Gastroesophageal sphincter (tissue), 4 donors: Measurements from ENCODE around the gene HIPK4. TPM values are rescaled to one million over a fixed set of nuclear protein-coding genes. Genes with fewer than 3 reads are reported as not detected.
A peak's percentile ranks its signal among the peaks of the same experiment; 100 is the strongest.

ENCODE experiments used
- ATAC-seq: fragments of 150-250 bp; one replicate; pipeline ENCODE4 v1.9.1; 2016; ENCODE audit warnings: mild to moderate bottlenecking, moderate library complexity
- H3K27ac ChIP-seq, 4 donors: fragments of 200-600 bp; sonication (generic) in 3 of 4; 1 replicate in 3 of 4; 2 replicates in 1 of 4; pipeline ENCODE4 v1.5.1; 2016 to 2019
- H3K27me3 ChIP-seq: fragments of 200-600 bp; sonication (generic); one replicate; pipeline ENCODE4 v1.5.1; 2019
- H3K36me3 ChIP-seq, 2 donors: fragments of 200-600 bp; sonication (generic); one replicate each; pipeline ENCODE4 v1.5.1; 2019; ENCODE audit warnings: control low read depth in 1 of 2
- H3K4me1 ChIP-seq, 3 donors: fragments of 200-600 bp; sonication (generic); 1 replicate in 2 of 3; 2 replicates in 1 of 3; pipeline ENCODE4 v1.5.1; 2016 to 2019; ENCODE audit warnings: control low read depth in 2 of 3
- H3K4me3 ChIP-seq, 2 donors: fragments of 200-600 bp; sonication (generic); one replicate each; pipeline ENCODE4 v1.5.1; 2019; ENCODE audit warnings: mild to moderate bottlenecking in 1 of 2, moderate library complexity in 1 of 2
- H3K9me3 ChIP-seq, 3 donors: fragments of 200-600 bp; sonication (generic); one replicate each; pipeline ENCODE4 v1.5.1; 2017 to 2019; ENCODE audit warnings: control low read depth in 2 of 3
- EP300 ChIP-seq: sonication (generic); formaldehyde crosslinking; IDR thresholded peaks from one replicate; pipeline ENCODE4 v1.6.1; 2017; ENCODE audit warnings: antibody characterized with exemption, mild to moderate bottlenecking
- POLR2A ChIP-seq, 2 donors: fragments of 450-650 bp; IDR thresholded peaks; one replicate each; pipeline ENCODE4 v1.6.1; 2017; ENCODE audit warnings: antibody characterized with exemption in 2 of 2, mild to moderate bottlenecking in 2 of 2, moderate library complexity in 1 of 2
- POLR2AphosphoS5 ChIP-seq: sonication (generic); formaldehyde crosslinking; IDR thresholded peaks from one replicate; pipeline ENCODE4 v1.6.1; 2017; ENCODE audit warnings: antibody characterized with exemption
- WGBS, 2 donors: methylation state at CpG; one replicate each; pipeline ENCODE4 v1.1.5; 2018; ENCODE audit warnings: low coverage in 1 of 2; 5-methylcytosine and 5-hydroxymethylcytosine counted together
- total RNA-seq, 4 donors: library from RNA; depleted of rRNA; stranded (reverse); fragments of >200 nt; gene quantifications; one replicate each; pipeline ENCODE4 v1.1.0, GENCODE V29; 2016
- TF ChIP-seq, protein P1 (sequence below), 4 experiments: fragments of 200-600 bp in 2 of 4; fragments of 450-650 bp in 2 of 4; sonication (generic) in 1 of 4; IDR thresholded peaks; one replicate each; pipeline ENCODE4 v1.5.1; 2017 to 2019; ENCODE audit warnings: antibody characterized with exemption in 4 of 4, mild to moderate bottlenecking in 2 of 4, moderate library complexity in 2 of 4

HIPK4 gene
- total RNA-seq, 4 donors from 2014 or later = 0.19 to 1.1 TPM; not detected in 2

GRCh38 chr19:40421993-40422747 lies 32.2 kb upstream of the HIPK4 start:
- Histone ChIP-seq H3K27ac (peak overlapping the region; percentile 92 to 100 (median 96)), H3K36me3 (peaks cover 0 to 16% of the 10 kb centered on the region in 2 donors), H3K4me3 (peak overlapping the region in 1 of 2 donors; percentile 56), H3K4me1 (peaks cover 0 to 62% (median 33%) of the 10 kb centered on the region in 3 donors), H3K27me3 (no peaks in the 10 kb centered on the region), H3K9me3 (no peaks in the 10 kb centered on the region)
- TF ChIP-seq EP300 (no peak), POLR2A (IDR thresholded peaks at IDR 0.05) (no peak), POLR2AphosphoS5 (no peak)
- TF ChIP-seq, protein P1, sequence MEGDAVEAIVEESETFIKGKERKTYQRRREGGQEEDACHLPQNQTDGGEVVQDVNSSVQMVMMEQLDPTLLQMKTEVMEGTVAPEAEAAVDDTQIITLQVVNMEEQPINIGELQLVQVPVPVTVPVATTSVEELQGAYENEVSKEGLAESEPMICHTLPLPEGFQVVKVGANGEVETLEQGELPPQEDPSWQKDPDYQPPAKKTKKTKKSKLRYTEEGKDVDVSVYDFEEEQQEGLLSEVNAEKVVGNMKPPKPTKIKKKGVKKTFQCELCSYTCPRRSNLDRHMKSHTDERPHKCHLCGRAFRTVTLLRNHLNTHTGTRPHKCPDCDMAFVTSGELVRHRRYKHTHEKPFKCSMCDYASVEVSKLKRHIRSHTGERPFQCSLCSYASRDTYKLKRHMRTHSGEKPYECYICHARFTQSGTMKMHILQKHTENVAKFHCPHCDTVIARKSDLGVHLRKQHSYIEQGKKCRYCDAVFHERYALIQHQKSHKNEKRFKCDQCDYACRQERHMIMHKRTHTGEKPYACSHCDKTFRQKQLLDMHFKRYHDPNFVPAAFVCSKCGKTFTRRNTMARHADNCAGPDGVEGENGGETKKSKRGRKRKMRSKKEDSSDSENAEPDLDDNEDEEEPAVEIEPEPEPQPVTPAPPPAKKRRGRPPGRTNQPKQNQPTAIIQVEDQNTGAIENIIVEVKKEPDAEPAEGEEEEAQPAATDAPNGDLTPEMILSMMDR (IDR thresholded peaks at IDR 0.05) = no peak
- no peak for ATAC-seq
- 56 to 65% methylated on average over 7 to 15 of the region's 16 CpGs for WGBS, 2 donors

DNA sequence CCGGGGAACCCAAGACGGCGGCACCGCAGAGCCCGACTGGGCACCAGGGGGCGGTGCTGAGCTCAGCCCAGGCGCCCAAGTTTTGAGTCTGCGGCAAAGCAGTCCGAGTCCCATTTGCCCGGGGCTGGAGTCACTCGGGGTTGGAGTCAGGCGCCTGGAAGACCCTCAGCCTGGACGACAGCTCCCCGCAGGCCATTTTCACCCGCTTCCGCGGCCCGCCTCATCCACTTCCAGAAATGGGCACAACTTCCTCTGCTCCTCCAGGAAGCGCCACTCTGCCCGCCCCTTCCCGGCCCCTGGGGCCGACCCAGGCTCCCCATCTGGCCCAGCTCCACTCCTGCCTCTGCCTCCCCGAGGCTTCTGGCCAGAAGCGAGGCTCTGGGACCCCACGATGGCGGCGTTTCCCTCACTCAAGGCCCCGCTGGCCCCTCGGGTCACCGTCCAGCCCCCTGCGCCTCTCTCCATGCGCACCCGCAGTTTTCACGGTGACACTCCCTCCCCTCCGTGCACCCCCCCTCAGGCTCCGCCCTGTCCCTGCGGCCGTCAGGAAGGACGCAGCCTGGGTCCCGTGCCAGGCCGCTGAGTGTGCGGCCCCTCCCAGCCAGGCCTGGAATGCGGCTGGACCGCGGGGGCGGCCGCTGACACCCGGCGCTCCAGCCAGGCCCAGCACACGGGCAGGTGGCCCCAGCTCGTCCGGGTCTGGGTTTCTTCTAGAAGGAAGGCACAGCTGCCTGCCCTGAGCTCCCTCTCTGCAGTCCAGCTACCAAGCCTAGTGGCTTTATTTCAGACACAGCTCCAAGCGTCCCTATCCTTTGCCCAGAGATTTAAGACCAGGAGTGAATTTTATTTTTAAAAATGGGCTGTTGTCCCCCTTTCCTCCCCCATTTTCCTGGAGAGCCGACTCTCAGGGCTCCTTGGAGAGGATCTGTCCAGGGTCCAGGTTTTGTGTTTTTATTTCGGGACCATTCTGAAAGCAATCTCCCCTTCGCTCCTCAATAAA lies 31.1 kb upstream of the HIPK4 start:
- Histone ChIP-seq H3K4me1 (peaks cover 0 to 58% (median 33%) of the 10 kb centered on the region in 3 donors), H3K27me3 (no peaks in the 10 kb centered on the region)
- 1 to 4% methylated on average over 8 to 15 of the region's 56 CpGs for WGBS, 2 donors

DNA sequence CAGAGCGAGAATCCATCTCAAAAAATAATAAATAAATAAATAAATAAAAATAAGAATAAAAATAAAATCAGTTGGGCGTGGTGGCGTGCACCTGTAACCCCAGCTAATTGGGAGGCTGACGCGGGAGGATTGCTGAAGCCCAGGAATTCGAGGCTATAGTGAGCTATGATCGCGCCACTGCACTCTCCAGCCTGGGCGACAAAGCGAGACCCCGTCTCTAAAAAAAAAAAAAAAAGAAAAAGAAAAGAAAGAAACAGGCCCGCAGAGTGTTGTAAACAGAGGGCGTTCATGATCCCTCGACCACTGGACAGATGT lies 30.4 kb upstream of the HIPK4 start:
- no peak for TF ChIP-seq POLR2AphosphoS5
- no peak for TF ChIP-seq EP300
- TF ChIP-seq POLR2A (IDR thresholded peaks at IDR 0.05) = no peak
- TF ChIP-seq, protein P1 (IDR thresholded peaks at IDR 0.05) = no peak
- peak overlapping the region; percentile 47 to 56 for H3K4me3 ChIP-seq
- H3K27ac ChIP-seq = peak overlapping the region; percentile 92 to 100 (median 96)
- peaks cover 0 to 16% of the 10 kb centered on the region in 2 donors for H3K36me3 ChIP-seq
- WGBS, 2 donors = 47 to 57% methylated on average over 6 to 11 of the region's 14 CpGs
- H3K9me3 ChIP-seq = no peaks in the 10 kb centered on the region
- peaks cover 0 to 58% (median 33%) of the 10 kb centered on the region in 3 donors for H3K4me1 ChIP-seq
- no peaks in the 10 kb centered on the region for H3K27me3 ChIP-seq
- no peak for ATAC-seq

More for the DNA sequence above, 31.1 kb upstream of the HIPK4 start:
- Histone ChIP-seq H3K27ac (peak overlapping the region; percentile 92 to 100 (median 96)), H3K36me3 (peaks cover 0 to 16% of the 10 kb centered on the region in 2 donors), H3K4me3 (peak overlapping the region; percentile 47 to 56), H3K9me3 (no peaks in the 10 kb centered on the region)
- TF ChIP-seq POLR2A (IDR thresholded peaks at IDR 0.05) (peak; percentile 82 to 90), EP300 (no peak), POLR2AphosphoS5 (peak; percentile 96)
- TF ChIP-seq, protein P1 (IDR thresholded peaks at IDR 0.05) = peak in 3 of 4 experiments; percentile 87 to 91 (median 90)
- peak; percentile 87 for ATAC-seq

DNA sequence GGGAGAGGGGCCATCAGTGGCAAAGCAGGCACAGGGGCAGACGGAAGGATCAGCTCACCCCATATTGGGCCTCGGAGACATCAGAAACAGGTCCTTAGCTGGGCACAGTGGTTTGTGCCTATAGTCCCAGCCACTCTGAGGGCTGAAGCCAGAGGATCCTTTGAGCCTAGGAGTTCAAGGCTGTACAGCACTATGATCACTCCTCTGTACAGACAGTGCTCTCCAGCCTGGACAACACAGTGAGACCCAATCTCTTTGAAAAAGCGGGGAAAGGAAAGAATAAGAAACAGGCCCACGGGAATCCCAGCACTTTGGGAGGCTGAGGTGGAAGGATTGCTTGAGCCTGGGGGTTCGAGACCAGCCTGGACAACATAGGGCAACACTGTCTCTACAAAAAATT lies 29.8 kb upstream of the HIPK4 start:
- H3K4me3 ChIP-seq = no peak overlapping the region
- H3K27me3 ChIP-seq = no peaks in the 10 kb centered on the region
- no peak for ATAC-seq
- H3K4me1 ChIP-seq = peaks cover 0 to 58% (median 33%) of the 10 kb centered on the region in 3 donors
- H3K36me3 ChIP-seq = peaks cover 0 to 16% of the 10 kb centered on the region in 2 donors
- H3K9me3 ChIP-seq = no peaks in the 10 kb centered on the region
- whole genome bisulfite sequencing, 2 donors = 80 to 92% methylated on average over 2 of the region's 5 CpGs
- peak overlapping the region in 2 of 4 donors; percentile 11 to 98 for H3K27ac ChIP-seq
- TF ChIP-seq EP300 = no peak
- TF ChIP-seq POLR2AphosphoS5 = no peak
- no peak for TF ChIP-seq POLR2A (IDR thresholded peaks at IDR 0.05)
- TF ChIP-seq, protein P1 (IDR thresholded peaks at IDR 0.05) = no peak
